GM10266 (cell line): ENCODE measurements around the gene MEI4.

ENCODE experiments used
- DNase-seq: peaks from one replicate; pipeline ENCODE4 v3.0.0; 2012; ENCODE audit errors: extremely low spot score
- CTCF ChIP-seq: IDR thresholded peaks from 2 replicates; pipeline ENCODE4 v1.5.1; 2012; ENCODE audit warnings: mild to moderate bottlenecking, low read depth; ENCODE audit not compliant: control insufficient read depth, insufficient read depth; ENCODE audit errors: missing control alignments

The MEI4 gene

GRCh38 chr6:77774457-77774856 lies 121.6 kb downstream of the MEI4 start:
- TF ChIP-seq CTCF = no peak
- no peak for DNase-seq

- no peak for TF ChIP-seq CTCF
- DNase-seq = no peak
These were observed 123.6 kb downstream of the MEI4 start for GRCh38 chr6:77776441-77776840.

GRCh38 chr6:77778527-77778926 lies 125.7 kb downstream of the MEI4 start:
- no peak for DNase-seq
- TF ChIP-seq CTCF = no peak

- TF ChIP-seq CTCF = no peak
- no peak for DNase-seq
These were observed 134.2 kb downstream of the MEI4 start for GRCh38 chr6:77786935-77787629.

GRCh38 chr6:77796824-77797809 lies 144.3 kb downstream of the MEI4 start:
- no peak for TF ChIP-seq CTCF
- DNase-seq = no peak

- TF ChIP-seq CTCF = no peak
- no peak for DNase-seq
These were observed 159.5 kb downstream of the MEI4 start for GRCh38 chr6:77812304-77812703.

GRCh38 chr6:77813090-77813489 lies 160.3 kb downstream of the MEI4 start:
- TF ChIP-seq CTCF = no peak
- no peak for DNase-seq
